Heart left ventricle (tissue), 13 donors: ENCODE measurements around the gene GNL1.

ENCODE experiments used
- POLR2A ChIP-seq, 2 donors: fragments of 450-650 bp; IDR thresholded peaks; one replicate each; pipeline ENCODE4 v1.6.1; 2017; ENCODE audit warnings: antibody characterized with exemption in 2 of 2, mild to moderate bottlenecking in 2 of 2, moderate library complexity in 2 of 2
- TF ChIP-seq, protein P1 (sequence below), 12 donors: fragments of 200-600 bp; sonication (generic) in 4 of 12; IDR thresholded peaks; one replicate each; pipeline versions ENCODE4 v1.5.0 to v1.8.0; 2018 to 2022; ENCODE audit warnings: antibody characterized with exemption in 12 of 12, mild to moderate bottlenecking in 5 of 12
- donor health status: ischemic (EF 13 %, LVEDD 7.1; RV severe dilation, severe dysfunction).
- donor health status: DM: no; HTN: yes; CAD: no.
- donor health status: DM: no; HTN: no; CAD: no.
- donor health status: ischemic (EF 25% LVEDD 6.9; RV normal size, moderate dysfunction).
- donor health status: ischemic (EF 25% LVEDD 5.7; RV mildly dilated, moderate dysfunction).
- donor health status: ischemic (EF 35%, LVEDD 5.7; RV mildly dilated, moderate dysfunction).
- donor health status: nonischemic (EF 11% LVEDD 7.7; RV severe dilation, severe dysfunction).
- donor health status: DM: yes; HTN: yes; CAD: no.
- donor health status: PGD.
- donor health status: ischemic (EF 29% LVEDD 5.4; RV normal size, mild dysfunction).
- donor health status: nonischemic (EF 23%, LVEDD 6.1; RV moderate dilation, normal function).

DNA sequence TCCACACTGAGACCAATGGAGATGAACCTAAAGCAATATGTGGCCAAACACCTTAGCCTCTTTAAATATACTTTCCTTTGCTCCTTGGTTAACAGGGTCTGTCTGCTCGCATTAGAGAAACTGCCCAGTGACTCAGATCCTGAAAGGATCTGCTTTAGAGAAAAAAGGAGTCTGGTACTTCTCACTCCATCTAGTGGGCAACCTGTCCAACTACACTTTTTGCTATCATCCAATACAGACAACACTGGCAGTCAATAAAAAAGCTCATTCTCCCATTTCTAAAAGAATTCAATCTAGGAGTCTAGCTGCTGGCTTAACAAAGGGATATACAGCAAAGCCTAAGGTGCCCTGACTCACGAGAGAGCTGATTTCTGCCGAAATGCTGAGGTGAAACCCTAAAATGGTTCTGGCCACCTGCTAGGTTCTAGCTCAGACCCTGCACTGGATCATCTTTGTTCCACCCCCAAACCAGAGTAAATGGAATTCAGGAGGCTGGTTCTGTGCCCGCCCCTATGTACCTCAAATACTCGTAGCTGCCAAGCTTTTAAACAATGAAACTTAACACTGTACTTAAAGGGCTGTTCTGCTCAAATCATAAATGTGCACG lies 11.5 kb downstream of the GNL1 start:
- TF ChIP-seq, protein P1, sequence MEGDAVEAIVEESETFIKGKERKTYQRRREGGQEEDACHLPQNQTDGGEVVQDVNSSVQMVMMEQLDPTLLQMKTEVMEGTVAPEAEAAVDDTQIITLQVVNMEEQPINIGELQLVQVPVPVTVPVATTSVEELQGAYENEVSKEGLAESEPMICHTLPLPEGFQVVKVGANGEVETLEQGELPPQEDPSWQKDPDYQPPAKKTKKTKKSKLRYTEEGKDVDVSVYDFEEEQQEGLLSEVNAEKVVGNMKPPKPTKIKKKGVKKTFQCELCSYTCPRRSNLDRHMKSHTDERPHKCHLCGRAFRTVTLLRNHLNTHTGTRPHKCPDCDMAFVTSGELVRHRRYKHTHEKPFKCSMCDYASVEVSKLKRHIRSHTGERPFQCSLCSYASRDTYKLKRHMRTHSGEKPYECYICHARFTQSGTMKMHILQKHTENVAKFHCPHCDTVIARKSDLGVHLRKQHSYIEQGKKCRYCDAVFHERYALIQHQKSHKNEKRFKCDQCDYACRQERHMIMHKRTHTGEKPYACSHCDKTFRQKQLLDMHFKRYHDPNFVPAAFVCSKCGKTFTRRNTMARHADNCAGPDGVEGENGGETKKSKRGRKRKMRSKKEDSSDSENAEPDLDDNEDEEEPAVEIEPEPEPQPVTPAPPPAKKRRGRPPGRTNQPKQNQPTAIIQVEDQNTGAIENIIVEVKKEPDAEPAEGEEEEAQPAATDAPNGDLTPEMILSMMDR (IDR thresholded peaks at IDR 0.05) = peak; percentile 70 to 82 (median 76)
- no peak for TF ChIP-seq POLR2A (IDR thresholded peaks at IDR 0.05)
